NT2/D1 (cell line): ENCODE results near the gene RPTOR.

ENCODE experiments used
- SUZ12 ChIP-seq: IDR thresholded peaks from 2 replicates; pipeline ENCODE4 v1.6.1; 2011; ENCODE audit not compliant: insufficient read length, insufficient read depth; ENCODE audit errors: extremely low read depth
- YY1 ChIP-seq: IDR thresholded peaks from 2 replicates; pipeline ENCODE4 v1.6.1; 2011; ENCODE audit not compliant: insufficient read length, insufficient read depth
- ZNF274 ChIP-seq: IDR thresholded peaks from 2 replicates; pipeline ENCODE4 v1.6.1; 2011; ENCODE audit warnings: mild to moderate bottlenecking, low read depth, low read length

DNA sequence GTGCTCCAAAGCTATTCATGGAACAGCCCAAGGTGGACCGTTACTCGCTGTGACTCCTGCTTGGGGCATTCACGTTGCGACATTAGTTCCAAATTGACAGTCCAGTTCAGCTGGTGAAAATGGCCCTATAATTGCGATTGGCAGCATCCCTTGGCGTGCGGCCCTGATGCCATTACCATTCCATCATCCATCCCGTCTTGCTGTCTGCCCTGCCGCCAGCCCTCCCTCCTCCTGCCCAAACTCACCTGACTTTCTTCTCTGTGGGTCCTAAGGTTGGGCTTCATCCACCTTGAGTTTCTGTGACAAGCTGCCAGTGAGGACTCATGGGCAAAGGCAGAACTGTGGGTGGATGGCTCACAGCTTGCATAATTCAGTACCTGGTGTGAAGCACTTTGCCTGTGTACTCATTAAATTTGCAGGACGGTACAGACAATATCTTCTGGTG, 104.6 kb downstream of the RPTOR start:
- TF ChIP-seq ZNF274 (no peak), SUZ12 (no peak), YY1 (no peak)
